H9 (cell line): ENCODE results near the gene HNMT. TPM values are rescaled to one million over a fixed set of nuclear protein-coding genes. Genes with fewer than 3 reads are reported as not detected.

Source experiments
- DNase-seq: peaks from one replicate; pipeline ENCODE4 v3.0.0-alpha.2; 2017
- H2AFZ ChIP-seq: one replicate; pipeline ENCODE4 v1.6.1; 2013; ENCODE audit warnings: mild to moderate bottlenecking, low read length, control low read depth, moderate library complexity
- H2AK5ac ChIP-seq: 2 replicates; pipeline ENCODE4 v1.6.1; 2013; ENCODE audit warnings: low read length, control low read depth, mixed read lengths; ENCODE audit not compliant: insufficient read length
- H2BK120ac ChIP-seq: one replicate; pipeline ENCODE4 v1.6.1; 2013; ENCODE audit warnings: low read depth, mild to moderate bottlenecking, low read length, control low read depth, inconsistent platforms; ENCODE audit not compliant: poor library complexity, severe bottlenecking
- H2BK12ac ChIP-seq: 2 replicates; pipeline ENCODE4 v1.6.1; 2013; ENCODE audit warnings: low read length, control low read depth, mixed read lengths, low read depth; ENCODE audit not compliant: insufficient read length
- H2BK15ac ChIP-seq: 2 replicates; pipeline ENCODE4 v1.6.1; 2013; ENCODE audit warnings: low read depth, low read length, control low read depth
- H2BK20ac ChIP-seq: one replicate; pipeline ENCODE4 v1.6.1; 2013; ENCODE audit warnings: low read depth, mild to moderate bottlenecking, low read length, control low read depth, inconsistent platforms; ENCODE audit not compliant: poor library complexity, severe bottlenecking
- H2BK5ac ChIP-seq: 2 replicates; pipeline ENCODE4 v1.6.1; 2013; ENCODE audit warnings: low read length, control low read depth, mixed read lengths; ENCODE audit not compliant: insufficient read length
- H3K14ac ChIP-seq: 2 replicates; pipeline ENCODE4 v1.6.1; 2013; ENCODE audit warnings: low read length, control low read depth; ENCODE audit not compliant: insufficient read depth
- H3K18ac ChIP-seq: 2 replicates; pipeline ENCODE4 v1.6.1; 2013; ENCODE audit warnings: low read depth, mild to moderate bottlenecking, mixed read lengths, low read length, control low read depth; ENCODE audit not compliant: insufficient read length
- H3K23ac ChIP-seq: 2 replicates; pipeline ENCODE4 v1.6.1; 2013; ENCODE audit warnings: low read length, control low read depth, mixed read lengths, low read depth; ENCODE audit not compliant: insufficient read length
- H3K23me2 ChIP-seq: 2 replicates; pipeline ENCODE4 v1.6.1; 2013; ENCODE audit warnings: low read depth, mild to moderate bottlenecking, mixed read lengths, low read length, control low read depth; ENCODE audit not compliant: insufficient read length, poor library complexity, severe bottlenecking
- H3K27ac ChIP-seq: 2 replicates; pipeline ENCODE4 v1.5.1; 2013; ENCODE audit warnings: low read length, control low read depth, mixed read lengths, low read depth; ENCODE audit not compliant: insufficient read length
- H3K27me3 ChIP-seq: 2 replicates; pipeline ENCODE4 v1.6.1; 2013; ENCODE audit warnings: low read length, control low read depth, inconsistent platforms; ENCODE audit not compliant: insufficient read depth
- H3K4ac ChIP-seq: 2 replicates; pipeline ENCODE4 v1.6.1; 2013; ENCODE audit warnings: low read depth, mild to moderate bottlenecking, control low read depth, inconsistent platforms, low read length, moderate library complexity
- H3K4me1 ChIP-seq: 2 replicates; pipeline ENCODE4 v1.6.1; 2013; ENCODE audit warnings: low read length, control low read depth, inconsistent platforms; ENCODE audit not compliant: insufficient read depth
- H3K4me2 ChIP-seq: 2 replicates; pipeline ENCODE4 v1.6.1; 2013; ENCODE audit warnings: low read length, control low read depth, mixed read lengths; ENCODE audit not compliant: insufficient read length, insufficient read depth
- H3K56ac ChIP-seq: 2 replicates; pipeline ENCODE4 v1.6.1; 2013; ENCODE audit warnings: low read depth, mild to moderate bottlenecking, mixed read lengths, low read length, control low read depth; ENCODE audit not compliant: insufficient read length
- H3K79me1 ChIP-seq: 2 replicates; pipeline ENCODE4 v1.6.1; 2013; ENCODE audit warnings: low read depth, mild to moderate bottlenecking, moderate library complexity, low read length, control low read depth, inconsistent platforms; ENCODE audit not compliant: insufficient read depth, poor library complexity, severe bottlenecking
- H3K79me2 ChIP-seq: 2 replicates; pipeline ENCODE4 v1.6.1; 2013; ENCODE audit warnings: low read length, control low read depth, inconsistent platforms; ENCODE audit not compliant: insufficient read depth
- H3K9ac ChIP-seq: 2 replicates; pipeline ENCODE4 v1.6.1; 2013; ENCODE audit warnings: low read length, control low read depth, mixed read lengths; ENCODE audit not compliant: insufficient read length; ENCODE audit errors: extremely low read depth
- H3K9me3 ChIP-seq: one replicate; pipeline ENCODE4 v1.6.1; 2013; ENCODE audit warnings: low read depth, low read length, inconsistent platforms; ENCODE audit not compliant: control insufficient read depth
- H3T11ph ChIP-seq: one replicate; pipeline ENCODE4 v1.6.1; 2013; ENCODE audit warnings: mild to moderate bottlenecking, low read length, control low read depth, inconsistent platforms
- H4K20me1 ChIP-seq: one replicate; pipeline ENCODE4 v1.6.1; 2013; ENCODE audit not compliant: control insufficient read depth, insufficient read length, insufficient read depth
- H4K5ac ChIP-seq: 2 replicates; pipeline ENCODE4 v1.6.1; 2013; ENCODE audit warnings: low read depth, mild to moderate bottlenecking, mixed read lengths, low read length, control low read depth; ENCODE audit not compliant: insufficient read length
- H4K8ac ChIP-seq: replicated peaks from 2 replicates; pipeline ENCODE4 v1.6.1; 2013; ENCODE audit warnings: low read length, control low read depth, mixed read lengths, low read depth; ENCODE audit not compliant: insufficient read length
- H4K91ac ChIP-seq: 2 replicates; pipeline ENCODE4 v1.6.1; 2013; ENCODE audit warnings: low read depth, mild to moderate bottlenecking, moderate library complexity, mixed read lengths, low read length, control low read depth; ENCODE audit not compliant: insufficient read length
- H3K27ac Mint-ChIP-seq, 3 experiments: 2 replicates in 2 of 3; 3 replicates in 1 of 3; pipeline ENCODE4 v1.8.0; 2020 to 2021; ENCODE audit warnings: mixed read lengths in 3 of 3, mild to moderate bottlenecking in 1 of 3, moderate library complexity in 1 of 3
- H3K27me3 Mint-ChIP-seq: 2 replicates; pipeline ENCODE4 v1.8.0; 2021; ENCODE audit warnings: low read depth, mild to moderate bottlenecking, moderate library complexity, mixed read lengths
- H3K36me3 Mint-ChIP-seq, 3 experiments: 2 replicates in 2 of 3; 3 replicates in 1 of 3; pipeline ENCODE4 v1.8.0; 2020 to 2021; ENCODE audit warnings: low read depth in 3 of 3, mixed read lengths in 3 of 3; ENCODE audit not compliant: insufficient read depth in 1 of 3
- H3K4me1 Mint-ChIP-seq, 2 experiments: 2 replicates each; pipeline ENCODE4 v1.8.0; 2020; ENCODE audit warnings: mixed read lengths in 2 of 2
- H3K4me3 Mint-ChIP-seq, 2 experiments: 2 replicates in 1 of 2; 3 replicates in 1 of 2; pipeline ENCODE4 v1.8.0; 2020 to 2021; ENCODE audit warnings: mild to moderate bottlenecking in 2 of 2, mixed read lengths in 2 of 2, moderate library complexity in 1 of 2
- H3K9me3 Mint-ChIP-seq, 2 experiments: 2 replicates in 1 of 2; 3 replicates in 1 of 2; pipeline ENCODE4 v1.8.0; 2020; ENCODE audit warnings: mild to moderate bottlenecking in 2 of 2, mixed read lengths in 2 of 2, moderate library complexity in 1 of 2
- CTCF ChIP-seq: fragments of 200-600 bp; sonication (generic); conservative IDR thresholded peaks from 3 replicates; pipeline ENCODE4 v1.8.0; 2021; ENCODE audit warnings: antibody characterized with exemption, mild to moderate bottlenecking
- WGBS: extraction: QIAGEN DNeasy Blood & Tissue Kit; methylation state at CpG from one replicate; pipeline ENCODE4 v1.1.7; 2013; ENCODE audit warnings: missing lambda C conversion rate, low lambda C conversion rate, mixed read lengths; ENCODE audit not compliant: insufficient read length; ENCODE audit errors: extremely low coverage; 5-methylcytosine and 5-hydroxymethylcytosine counted together
- total RNA-seq: library from RNA; stranded (reverse); gene quantifications from 2 replicates; pipeline ENCODE4 v1.2.1, GENCODE V29; 2021

HNMT gene
- total RNA-seq, 1 experiment from 2014 or later: 1.3 TPM

GRCh38 chr2:138037090-138037489 lies 72.8 kb downstream of the HNMT start:
- Histone ChIP-seq H2BK12ac (no peak overlapping the region), H3K23ac (no peak overlapping the region), H2AK5ac (no peak overlapping the region), H4K20me1 (no peaks in the 10 kb centered on the region), H4K91ac (no peak overlapping the region), H3K79me1 (no peaks in the 10 kb centered on the region), H3K9me3 (no peaks in the 10 kb centered on the region), H3K27me3 (no peaks in the 10 kb centered on the region), H2BK5ac (no peak overlapping the region), H3K23me2 (no peaks in the 10 kb centered on the region), H3K14ac (no peak overlapping the region), H3K4me2 (no peak overlapping the region), H3K4ac (no peak overlapping the region), H2AFZ (no peak overlapping the region), H3K9ac (no peak overlapping the region), H3T11ph (no peak overlapping the region), H2BK15ac (no peak overlapping the region), H3K56ac (no peak overlapping the region), H4K5ac (no peak overlapping the region), H4K8ac (no peak overlapping the region), H3K18ac (no peak overlapping the region), H3K79me2 (no peaks in the 10 kb centered on the region), H2BK20ac (no peak overlapping the region), H3K4me1 (peaks cover 3% of the 10 kb centered on the region; the same call in 1 of the 2 replicates), H3K27ac (no peak overlapping the region), H2BK120ac (no peak overlapping the region)
- Mint-ChIP-seq H3K36me3 (no peaks in the 10 kb centered on the region; a peak in 1 of 7 replicates), H3K4me1 (peaks cover 11 to 13% of the 10 kb centered on the region in 2 experiments), H3K27me3 (no peaks in the 10 kb centered on the region), H3K27ac (peak overlapping the region in 1 of 3 experiments; percentile 62; a peak in 1 of 7 replicates), H3K9me3 (no peaks in the 10 kb centered on the region), H3K4me3 (no peak overlapping the region)
- TF ChIP-seq CTCF: no peak
- no CpG with 5 or more reads among the region's 2 CpGs for WGBS
- no peak for DNase-seq
